ENCODE data around the gene CGB2. TPM values are rescaled to one million over a fixed set of nuclear protein-coding genes. Genes with fewer than 3 reads are reported as not detected.

CGB2 gene
- total and polyA plus RNA-seq, 9 of the 15 experiments (the other 6 are each of a cell fraction or from before 2014, with no cell fraction given): 0.22 TPM; not detected in 8

DNA sequence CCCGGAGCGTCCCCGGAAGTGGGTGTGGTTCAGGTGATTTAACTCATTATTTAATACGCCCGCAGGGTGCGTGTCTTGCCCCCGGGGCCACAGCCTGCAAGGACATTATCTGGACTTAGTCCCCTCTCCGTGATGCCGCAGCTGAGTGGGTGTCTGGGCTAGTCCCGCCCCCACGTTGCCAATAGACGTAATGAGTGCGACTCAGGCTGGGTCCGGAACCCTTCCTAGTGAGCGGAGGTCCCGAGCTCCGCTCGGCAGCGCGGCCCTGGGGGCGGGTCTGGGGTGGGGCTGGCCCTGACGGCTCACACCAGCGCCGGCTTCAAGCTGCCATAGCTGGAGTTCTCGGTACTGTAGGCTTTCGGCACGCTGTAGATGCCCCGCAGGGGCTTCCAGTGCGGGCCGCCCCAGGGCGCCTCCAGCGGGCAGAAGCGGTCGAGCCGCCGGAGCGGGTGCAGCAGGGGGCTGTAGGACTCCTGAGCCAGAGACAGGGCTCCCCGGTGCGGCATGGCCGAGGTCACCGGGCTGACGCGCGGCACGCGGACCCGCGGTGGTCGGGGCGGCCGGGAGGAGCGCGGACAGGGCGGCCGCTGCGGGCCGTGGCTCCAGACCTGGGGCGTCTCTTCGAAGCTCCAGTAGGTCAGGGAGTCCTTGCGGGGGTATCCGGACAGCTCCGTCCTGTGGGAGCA lies 13.9 kb upstream of the CGB2 start:
- DNase-seq (ENCODE audit: extremely low read depth in 1 of 4, low spot score in 3 of 4) (peak; percentile 72 to 79 (median 73)), ATAC-seq (peak; percentile 77), FAIRE-seq (no peak)
- CTCF ChIA-PET (ENCODE audit: low intra/inter-chr PET ratio): no interaction called here
- peaks cover 21 to 59% of the 10 kb centered on the region in 2 experiments; a peak in 4 of 5 replicates for H3K4me1 ChIP-seq (replicated peaks in 1 of 2; ENCODE audit: control insufficient read depth in 2 of 2, insufficient read depth in 2 of 2, low read length in 2 of 2)
- in situ Hi-C loops (cut with MboI) (no loop called here), intact Hi-C loops (cut with micrococcal nuclease) (no loop called here)
- peaks cover 36% of the 10 kb centered on the region; the same call in 2 of the 3 replicates for H3K36me3 ChIP-seq (ENCODE audit: control insufficient read depth, insufficient read depth, low read length)
- peak overlapping the region; percentile 44; the same call in 1 of the 2 replicates for H2AFZ ChIP-seq (ENCODE audit: low read depth, low read length)
- H4K20me1 ChIP-seq (replicated peaks; ENCODE audit: control insufficient read depth, insufficient read depth, low read length): peaks cover 12% of the 10 kb centered on the region; the same call in 1 of the 2 replicates
- peak overlapping the region; percentile 30 to 88 for H3K9ac ChIP-seq (ENCODE audit: insufficient read depth in 1 of 2, low read depth in 2 of 2, low read length in 2 of 2)
- WGBS (ENCODE audit: insufficient coverage, low coverage, missing lambda C conversion rate): 22% methylated on average over 40 of the region's 62 CpGs
- BruUV-seq (replicated peaks): no TSS peak
- no peaks in the 10 kb centered on the region for H3K27me3 ChIP-seq (ENCODE audit: control insufficient read depth in 2 of 2, insufficient read depth in 2 of 2, low read length in 2 of 2)
- peak overlapping the region; percentile 32; the same call in 1 of the 3 replicates for H3K27ac ChIP-seq (ENCODE audit: extremely low read depth, low read depth, low read length)
- no peaks in the 10 kb centered on the region for H3K79me2 ChIP-seq (ENCODE audit: control insufficient read depth, insufficient read depth, low read length)
- POLR2A ChIA-PET: interaction anchor here (0.6 to 0.9 kb wide), 2 partner anchors 52 to 150 kb away, joined by 3 read pairs; partner anchors contain the start of gene FTL
- H3K4me2 ChIP-seq (ENCODE audit: insufficient read depth, low read length): peak overlapping the region; percentile 76
- H3K9me3 ChIP-seq (replicated peaks; ENCODE audit: control insufficient read depth, insufficient read depth, low read depth, low read length): no peaks in the 10 kb centered on the region
- H3K4me3 ChIP-seq: peak overlapping the region; percentile 41
- peaks cover 7% of the 10 kb centered on the region for H3K9me1 ChIP-seq (ENCODE audit: control insufficient read depth, insufficient read depth, low read length)
- TF ChIP-seq HDAC8 (tag; IDR thresholded peaks at IDR 0.05): no peak
- TF ChIP-seq SRSF9 (IDR thresholded peaks at IDR 0.05; ENCODE audit: borderline replicate concordance, low read depth, low read length): no peak
- TF ChIP-seq TRIM28 (IDR thresholded peaks at IDR 0.05): no peak
- TF ChIP-seq TGIF2 (CRISPR knock-in tag; IDR thresholded peaks at IDR 0.05): no peak
- TF ChIP-seq DMBX1 (CRISPR knock-in tag; IDR thresholded peaks at IDR 0.05; ENCODE audit: borderline replicate concordance): no peak
- TF ChIP-seq ZNF583 (CRISPR knock-in tag; IDR thresholded peaks at IDR 0.05): no peak
- TF ChIP-seq CC2D1A (IDR thresholded peaks at IDR 0.05): no peak
- no peak for TF ChIP-seq ZBTB43 (CRISPR knock-in tag; IDR thresholded peaks at IDR 0.05)
- no peak for TF ChIP-seq ZKSCAN1 (IDR thresholded peaks at IDR 0.05; ENCODE audit: low read depth, low read length)
- no peak for TF ChIP-seq ZFP1 (CRISPR knock-in tag; IDR thresholded peaks at IDR 0.05)
- TF ChIP-seq GTF2E2 (tag; IDR thresholded peaks at IDR 0.05): no peak
- peak; percentile 13; the same call in 1 of the 2 replicates for TF ChIP-seq NCOR1 (IDR thresholded peaks at IDR 0.05)
- TF ChIP-seq, protein P1, sequence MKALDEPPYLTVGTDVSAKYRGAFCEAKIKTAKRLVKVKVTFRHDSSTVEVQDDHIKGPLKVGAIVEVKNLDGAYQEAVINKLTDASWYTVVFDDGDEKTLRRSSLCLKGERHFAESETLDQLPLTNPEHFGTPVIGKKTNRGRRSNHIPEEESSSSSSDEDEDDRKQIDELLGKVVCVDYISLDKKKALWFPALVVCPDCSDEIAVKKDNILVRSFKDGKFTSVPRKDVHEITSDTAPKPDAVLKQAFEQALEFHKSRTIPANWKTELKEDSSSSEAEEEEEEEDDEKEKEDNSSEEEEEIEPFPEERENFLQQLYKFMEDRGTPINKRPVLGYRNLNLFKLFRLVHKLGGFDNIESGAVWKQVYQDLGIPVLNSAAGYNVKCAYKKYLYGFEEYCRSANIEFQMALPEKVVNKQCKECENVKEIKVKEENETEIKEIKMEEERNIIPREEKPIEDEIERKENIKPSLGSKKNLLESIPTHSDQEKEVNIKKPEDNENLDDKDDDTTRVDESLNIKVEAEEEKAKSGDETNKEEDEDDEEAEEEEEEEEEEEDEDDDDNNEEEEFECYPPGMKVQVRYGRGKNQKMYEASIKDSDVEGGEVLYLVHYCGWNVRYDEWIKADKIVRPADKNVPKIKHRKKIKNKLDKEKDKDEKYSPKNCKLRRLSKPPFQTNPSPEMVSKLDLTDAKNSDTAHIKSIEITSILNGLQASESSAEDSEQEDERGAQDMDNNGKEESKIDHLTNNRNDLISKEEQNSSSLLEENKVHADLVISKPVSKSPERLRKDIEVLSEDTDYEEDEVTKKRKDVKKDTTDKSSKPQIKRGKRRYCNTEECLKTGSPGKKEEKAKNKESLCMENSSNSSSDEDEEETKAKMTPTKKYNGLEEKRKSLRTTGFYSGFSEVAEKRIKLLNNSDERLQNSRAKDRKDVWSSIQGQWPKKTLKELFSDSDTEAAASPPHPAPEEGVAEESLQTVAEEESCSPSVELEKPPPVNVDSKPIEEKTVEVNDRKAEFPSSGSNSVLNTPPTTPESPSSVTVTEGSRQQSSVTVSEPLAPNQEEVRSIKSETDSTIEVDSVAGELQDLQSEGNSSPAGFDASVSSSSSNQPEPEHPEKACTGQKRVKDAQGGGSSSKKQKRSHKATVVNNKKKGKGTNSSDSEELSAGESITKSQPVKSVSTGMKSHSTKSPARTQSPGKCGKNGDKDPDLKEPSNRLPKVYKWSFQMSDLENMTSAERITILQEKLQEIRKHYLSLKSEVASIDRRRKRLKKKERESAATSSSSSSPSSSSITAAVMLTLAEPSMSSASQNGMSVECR (CRISPR knock-in tag; IDR thresholded peaks at IDR 0.05): 0 out of 2 replicates have a peak, but pooled peaks have one; percentile 19
- no peak for TF ChIP-seq HIVEP1 (CRISPR knock-in tag; IDR thresholded peaks at IDR 0.05)
- TF ChIP-seq POLR2B (IDR thresholded peaks at IDR 0.05; ENCODE audit: low read depth, partially characterized antibody): peak; percentile 26
- TF ChIP-seq SMARCA5 (IDR thresholded peaks at IDR 0.05): no peak
- no peak for TF ChIP-seq NCOA2 (IDR thresholded peaks at IDR 0.05; ENCODE audit: partially characterized antibody in 2 of 2)
- TF ChIP-seq TEAD1 (CRISPR knock-in tag; IDR thresholded peaks at IDR 0.05): peak in 1 of 2 experiments; percentile 73; a peak in 1 of 4 replicates

Data from K562 (cell line).